Measurements from ENCODE around the gene SHANK2.

SHANK2 gene

GRCh38 chr11:71252269-71252769 lies at the start of gene SHANK2:
Gene SHANK2, minus strand, starts transcription at chr11:71252577. Its CDS starts 105,251 bp downstream, at chr11:71147326.
- no peak for DNase-seq (ENCODE audit: low read depth)

- no peak for DNase-seq (ENCODE audit: low read depth)
Observed at GRCh38 chr11:71301858-71302533, 49.6 kb upstream of the SHANK2 start.

- no peak for DNase-seq (ENCODE audit: low read depth)
Observed at GRCh38 chr11:71301046-71301857, 48.9 kb upstream of the SHANK2 start.

GRCh38 chr11:71300187-71300586 lies 47.8 kb upstream of the SHANK2 start:
- DNase-seq (ENCODE audit: low read depth) = peak; percentile 32

GRCh38 chr11:71298761-71299181 lies 46.4 kb upstream of the SHANK2 start:
- no peak for DNase-seq (ENCODE audit: low read depth)

GRCh38 chr11:71298016-71298550 lies 45.7 kb upstream of the SHANK2 start:
- DNase-seq (ENCODE audit: low read depth) = no peak

- DNase-seq (ENCODE audit: low read depth) = no peak
Observed at GRCh38 chr11:71294846-71295600, 42.6 kb upstream of the SHANK2 start.

- DNase-seq (ENCODE audit: low read depth) = no peak
Observed at GRCh38 chr11:71293961-71294782, 41.8 kb upstream of the SHANK2 start.

GRCh38 chr11:71286701-71287643 lies 34.6 kb upstream of the SHANK2 start:
- peak; percentile 99 for DNase-seq (ENCODE audit: low read depth)

- DNase-seq (ENCODE audit: low read depth) = no peak
Observed at GRCh38 chr11:71285111-71285510, 32.7 kb upstream of the SHANK2 start.

- no peak for DNase-seq (ENCODE audit: low read depth)
Observed at GRCh38 chr11:71284525-71285092, 32.2 kb upstream of the SHANK2 start.

GRCh38 chr11:71283971-71284441 lies 31.6 kb upstream of the SHANK2 start:
- DNase-seq (ENCODE audit: low read depth) = no peak

- no peak for DNase-seq (ENCODE audit: low read depth)
Observed at GRCh38 chr11:71282581-71283351, 30.4 kb upstream of the SHANK2 start.

- DNase-seq (ENCODE audit: low read depth) = no peak
Observed at GRCh38 chr11:71281831-71282230, 29.5 kb upstream of the SHANK2 start.

- DNase-seq (ENCODE audit: low read depth) = no peak
Observed at GRCh38 chr11:71281204-71281603, 28.8 kb upstream of the SHANK2 start.

- DNase-seq (ENCODE audit: low read depth) = no peak
Observed at GRCh38 chr11:71279916-71280645, 27.7 kb upstream of the SHANK2 start.

GRCh38 chr11:71272161-71272560 lies 19.8 kb upstream of the SHANK2 start:
- no peak for DNase-seq (ENCODE audit: low read depth)
